Neuronal stem cell (in vitro differentiated cells): Measurements from ENCODE around the gene NHERF1.
A peak's percentile ranks its signal among the peaks of the same experiment; 100 is the strongest.

Source experiments
- DNase-seq: peaks from one replicate; pipeline ENCODE4 v3.0.0-alpha.2; 2013; ENCODE audit warnings: low spot score
- H2AFZ ChIP-seq: one replicate; pipeline ENCODE4 v1.6.1; 2013; ENCODE audit warnings: mild to moderate bottlenecking, low read length, inconsistent platforms
- H2AK5ac ChIP-seq: 2 replicates; pipeline ENCODE4 v1.6.1; 2013; ENCODE audit warnings: low read depth, mild to moderate bottlenecking, inconsistent platforms, low read length, moderate library complexity, mixed read lengths
- H2BK120ac ChIP-seq: 2 replicates; pipeline ENCODE4 v1.6.1; 2013; ENCODE audit warnings: low read depth, mild to moderate bottlenecking, inconsistent platforms, low read length, moderate library complexity, mixed read lengths
- H2BK12ac ChIP-seq: one replicate; pipeline ENCODE4 v1.6.1; 2013; ENCODE audit warnings: low read length, inconsistent platforms
- H2BK15ac ChIP-seq: 2 replicates; pipeline ENCODE4 v1.6.1; 2013; ENCODE audit warnings: mild to moderate bottlenecking, low read length, inconsistent platforms, mixed read lengths
- H2BK5ac ChIP-seq: one replicate; pipeline ENCODE4 v1.6.1; 2013; ENCODE audit warnings: inconsistent platforms, mild to moderate bottlenecking, low read length, moderate library complexity
- H3K14ac ChIP-seq: one replicate; pipeline ENCODE4 v1.6.1; 2013; ENCODE audit warnings: low read length, inconsistent platforms
- H3K18ac ChIP-seq: 2 replicates; pipeline ENCODE4 v1.6.1; 2013; ENCODE audit warnings: low read length, inconsistent platforms
- H3K23ac ChIP-seq: 2 replicates; pipeline ENCODE4 v1.6.1; 2013; ENCODE audit warnings: low read depth, mild to moderate bottlenecking, mixed read lengths, low read length, inconsistent platforms; ENCODE audit not compliant: poor library complexity
- H3K27ac ChIP-seq: replicated peaks from 3 replicates; pipeline ENCODE4 v1.5.1; 2013; ENCODE audit warnings: low read length, inconsistent platforms
- H3K27me3 ChIP-seq, 3 experiments: 2 replicates each; pipeline ENCODE4 v1.6.1; 2013; ENCODE audit warnings: low read length in 3 of 3, mild to moderate bottlenecking in 2 of 3, inconsistent platforms in 1 of 3, low read depth in 1 of 3, mixed read lengths in 1 of 3, moderate library complexity in 1 of 3; ENCODE audit not compliant: control insufficient read depth in 3 of 3, insufficient read depth in 3 of 3
- H3K36me3 ChIP-seq, 2 donors: replicated peaks in 1 of 2; 2 replicates each; pipeline ENCODE4 v1.6.1; 2013; ENCODE audit warnings: low read length in 2 of 2; ENCODE audit not compliant: control insufficient read depth in 2 of 2, insufficient read depth in 2 of 2
- H3K4ac ChIP-seq: 2 replicates; pipeline ENCODE4 v1.6.1; 2013; ENCODE audit warnings: inconsistent platforms, mild to moderate bottlenecking, low read length, moderate library complexity
- H3K4me1 ChIP-seq, 2 donors: 1 replicate in 1 of 2; 2 replicates in 1 of 2; pipeline ENCODE4 v1.6.1; 2013; ENCODE audit warnings: low read length in 2 of 2, low read depth in 1 of 2; ENCODE audit not compliant: control insufficient read depth in 2 of 2, insufficient read depth in 1 of 2
- H3K4me2 ChIP-seq: one replicate; pipeline ENCODE4 v1.6.1; 2013; ENCODE audit warnings: mild to moderate bottlenecking, low read length, inconsistent platforms; ENCODE audit not compliant: insufficient read depth, poor library complexity, severe bottlenecking
- H3K4me3 ChIP-seq, 2 donors: 2 replicates each; pipeline ENCODE4 v1.5.1; 2013; ENCODE audit warnings: low read length in 2 of 2, mild to moderate bottlenecking in 2 of 2, inconsistent platforms in 1 of 2, moderate library complexity in 1 of 2
- H3K79me1 ChIP-seq: one replicate; pipeline ENCODE4 v1.6.1; 2013; ENCODE audit warnings: low read depth, mild to moderate bottlenecking, inconsistent platforms, low read length, moderate library complexity
- H3K9ac ChIP-seq: one replicate; pipeline ENCODE4 v1.6.1; 2013; ENCODE audit warnings: mild to moderate bottlenecking, low read depth, low read length, inconsistent platforms; ENCODE audit not compliant: poor library complexity
- H3K9me3 ChIP-seq, 2 donors: replicated peaks in 1 of 2; 2 replicates each; pipeline versions ENCODE3 to v1.6.1; 2013; ENCODE audit warnings: low read length in 2 of 2, mild to moderate bottlenecking in 2 of 2, inconsistent platforms in 1 of 2, low read depth in 1 of 2, mixed read lengths in 1 of 2, moderate library complexity in 1 of 2; ENCODE audit not compliant: control insufficient read depth in 2 of 2, insufficient read depth in 1 of 2
- H4K8ac ChIP-seq: one replicate; pipeline ENCODE4 v1.6.1; 2013; ENCODE audit warnings: low read depth, mild to moderate bottlenecking, inconsistent platforms, low read length, moderate library complexity
- H4K91ac ChIP-seq: one replicate; pipeline ENCODE4 v1.6.1; 2013; ENCODE audit warnings: low read length, low read depth, mild to moderate bottlenecking, inconsistent platforms; ENCODE audit not compliant: poor library complexity
- WGBS, 2 donors: extraction: QIAGEN DNeasy Blood & Tissue Kit; methylation state at CpG; one replicate each; pipeline ENCODE4 v1.1.7; 2013; ENCODE audit warnings: missing lambda C conversion rate in 2 of 2, mixed read lengths in 1 of 2; ENCODE audit not compliant: insufficient read length in 2 of 2, insufficient replicate concordance in 1 of 2; ENCODE audit errors: extremely low coverage in 2 of 2; 5-methylcytosine and 5-hydroxymethylcytosine counted together

The NHERF1 gene

DNA sequence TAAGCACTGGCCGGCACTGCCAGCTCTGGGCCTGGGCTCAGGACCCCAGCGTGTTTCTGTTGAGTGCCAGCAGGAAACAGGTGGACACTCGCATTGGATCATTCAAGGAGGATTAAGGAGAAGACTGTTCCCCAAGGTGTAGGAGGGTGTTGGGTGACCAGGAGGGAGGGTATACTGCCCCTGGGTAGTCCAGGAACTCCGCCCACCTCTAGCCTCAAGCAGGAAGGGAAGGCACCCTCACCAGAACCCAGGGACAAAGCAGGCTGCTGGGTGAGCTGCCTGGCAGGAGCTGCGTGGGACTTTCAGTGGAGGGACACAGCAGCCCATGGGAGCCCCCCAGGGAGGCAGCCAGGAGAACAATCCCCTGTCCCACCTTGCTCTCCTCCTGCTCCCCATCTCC lies 19.1 kb upstream of the NHERF1 start:
- WGBS, 2 donors = no CpG with 5 or more reads among the region's 5 CpGs
- Histone ChIP-seq H2BK12ac (no peak overlapping the region), H3K9ac (no peak overlapping the region)

GRCh38 chr17:74729866-74730265 lies 18.6 kb upstream of the NHERF1 start:
- H3K4me1 ChIP-seq = no peaks in the 10 kb centered on the region
- no peaks in the 10 kb centered on the region for H3K36me3 ChIP-seq
- H2AK5ac ChIP-seq = no peak overlapping the region
- no peak overlapping the region for H3K27ac ChIP-seq
- no peak overlapping the region for H2AFZ ChIP-seq
- no peak overlapping the region for H3K18ac ChIP-seq
- WGBS, 2 donors = no CpG with 5 or more reads among the region's 15 CpGs
- H2BK120ac ChIP-seq = no peak overlapping the region
- DNase-seq = no peak
- H3K23ac ChIP-seq = peak overlapping the region; percentile 52
- H3K79me1 ChIP-seq = peaks cover 6% of the 10 kb centered on the region
- H3K14ac ChIP-seq = no peak overlapping the region
- peak overlapping the region; percentile 17 for H2BK15ac ChIP-seq
- no peak overlapping the region for H3K4me3 ChIP-seq
- H3K9me3 ChIP-seq = peaks cover 0 to 8% of the 10 kb centered on the region in 2 donors
- no peak overlapping the region for H3K4me2 ChIP-seq
- H2BK5ac ChIP-seq = no peak overlapping the region
- H4K91ac ChIP-seq = no peak overlapping the region
- H2BK12ac ChIP-seq = no peak overlapping the region
- H4K8ac ChIP-seq = no peak overlapping the region
- no peak overlapping the region for H3K9ac ChIP-seq
- peaks cover 0 to 13% (median 9%) of the 10 kb centered on the region in 3 experiments for H3K27me3 ChIP-seq
- no peak overlapping the region for H3K4ac ChIP-seq

More for the DNA sequence above, 19.1 kb upstream of the NHERF1 start:
- Histone ChIP-seq H2BK120ac (no peak overlapping the region), H3K18ac (no peak overlapping the region), H4K8ac (no peak overlapping the region), H3K14ac (peak overlapping the region; percentile 66), H3K23ac (no peak overlapping the region), H4K91ac (no peak overlapping the region), H3K36me3 (no peaks in the 10 kb centered on the region), H2AK5ac (no peak overlapping the region), H3K79me1 (peaks cover 6% of the 10 kb centered on the region), H3K4me3 (no peak overlapping the region), H3K9me3 (peaks cover 0 to 8% of the 10 kb centered on the region in 2 donors), H3K27me3 (peaks cover 0 to 9% (median 9%) of the 10 kb centered on the region in 3 experiments), H3K27ac (no peak overlapping the region), H2BK5ac (no peak overlapping the region), H3K4me2 (no peak overlapping the region), H2BK15ac (no peak overlapping the region), H3K4me1 (no peaks in the 10 kb centered on the region), H2AFZ (no peak overlapping the region), H3K4ac (no peak overlapping the region)
- no peak for DNase-seq

- H3K9ac ChIP-seq = peak overlapping the region; percentile 38
- H3K4me3 ChIP-seq = no peak overlapping the region
- no CpG with 5 or more reads among the region's 16 CpGs for WGBS, 2 donors
- H2BK12ac ChIP-seq = no peak overlapping the region
- H3K18ac ChIP-seq = no peak overlapping the region
- peaks cover 0 to 8% of the 10 kb centered on the region in 2 donors for H3K9me3 ChIP-seq
- peak overlapping the region; percentile 23 for H2AK5ac ChIP-seq
- H2BK5ac ChIP-seq = no peak overlapping the region
- H3K27me3 ChIP-seq = peaks cover 0 to 21% (median 16%) of the 10 kb centered on the region in 3 experiments
- H3K4ac ChIP-seq = no peak overlapping the region
- H2BK120ac ChIP-seq = no peak overlapping the region
- peaks cover 6% of the 10 kb centered on the region for H3K79me1 ChIP-seq
- no peak overlapping the region for H4K91ac ChIP-seq
- H3K27ac ChIP-seq = no peak overlapping the region
- no peak overlapping the region for H2AFZ ChIP-seq
- H3K14ac ChIP-seq = no peak overlapping the region
- H3K23ac ChIP-seq = peak overlapping the region; percentile 34
- no peak overlapping the region for H2BK15ac ChIP-seq
- H4K8ac ChIP-seq = no peak overlapping the region
- no peaks in the 10 kb centered on the region for H3K36me3 ChIP-seq
- DNase-seq = no peak
- H3K4me1 ChIP-seq = no peaks in the 10 kb centered on the region
- no peak overlapping the region for H3K4me2 ChIP-seq
These were observed 17.7 kb upstream of the NHERF1 start for GRCh38 chr17:74730491-74731346.

- no peaks in the 10 kb centered on the region for H3K36me3 ChIP-seq
- peaks cover 0 to 27% (median 21%) of the 10 kb centered on the region in 3 experiments for H3K27me3 ChIP-seq
- H2BK120ac ChIP-seq = no peak overlapping the region
- no peak overlapping the region for H2BK15ac ChIP-seq
- H3K79me1 ChIP-seq = peaks cover 6% of the 10 kb centered on the region
- H2BK12ac ChIP-seq = no peak overlapping the region
- H2AK5ac ChIP-seq = no peak overlapping the region
- no peak overlapping the region for H2AFZ ChIP-seq
- H4K8ac ChIP-seq = no peak overlapping the region
- no peak overlapping the region for H3K4ac ChIP-seq
- no peak overlapping the region for H3K4me3 ChIP-seq
- peak overlapping the region; percentile 38 for H3K9ac ChIP-seq
- H3K4me1 ChIP-seq = no peaks in the 10 kb centered on the region
- H3K23ac ChIP-seq = no peak overlapping the region
- no peak overlapping the region for H3K14ac ChIP-seq
- no peak overlapping the region for H3K27ac ChIP-seq
- DNase-seq = no peak
- H3K4me2 ChIP-seq = no peak overlapping the region
- H4K91ac ChIP-seq = no peak overlapping the region
- peaks cover 0 to 8% of the 10 kb centered on the region in 2 donors for H3K9me3 ChIP-seq
- H2BK5ac ChIP-seq = no peak overlapping the region
- no peak overlapping the region for H3K18ac ChIP-seq
- no CpG with 5 or more reads among the region's 4 CpGs for WGBS, 2 donors
These were observed 17.2 kb upstream of the NHERF1 start for GRCh38 chr17:74731347-74731605.
